Pons (tissue), 1 donor: ENCODE data around the gene CLDN17.

Experiments used
- DNase-seq: peaks from one replicate; pipeline ENCODE4 v3.0.0-alpha.2; 2016; ENCODE audit warnings: low spot score

The CLDN17 gene, protein sequence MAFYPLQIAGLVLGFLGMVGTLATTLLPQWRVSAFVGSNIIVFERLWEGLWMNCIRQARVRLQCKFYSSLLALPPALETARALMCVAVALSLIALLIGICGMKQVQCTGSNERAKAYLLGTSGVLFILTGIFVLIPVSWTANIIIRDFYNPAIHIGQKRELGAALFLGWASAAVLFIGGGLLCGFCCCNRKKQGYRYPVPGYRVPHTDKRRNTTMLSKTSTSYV

DNA sequence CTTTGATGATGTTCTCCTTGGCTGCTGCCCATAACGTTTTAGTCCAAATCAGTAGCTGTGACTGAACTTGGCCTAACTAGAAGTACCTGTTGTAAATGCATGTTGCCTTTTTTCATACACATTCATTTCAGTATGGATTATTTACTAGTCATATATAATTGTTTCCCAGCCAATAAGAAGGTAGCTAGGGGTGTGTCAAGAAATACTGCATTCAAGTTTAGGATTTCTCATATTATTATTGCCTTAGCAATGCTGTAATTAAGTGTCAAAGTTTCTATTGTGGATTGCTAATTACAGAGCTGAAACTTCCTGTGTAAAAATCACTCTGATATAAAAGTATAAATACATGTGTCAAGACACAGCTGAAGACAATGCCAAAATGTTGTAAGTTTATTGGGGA lies at the start of gene CLDN17:
Gene CLDN17, minus strand, starts transcription at position 101 of the 400 bp plus-strand sequence. CDS start 188 bp downstream, outside the sequence.
- DNase-seq: no peak

DNA sequence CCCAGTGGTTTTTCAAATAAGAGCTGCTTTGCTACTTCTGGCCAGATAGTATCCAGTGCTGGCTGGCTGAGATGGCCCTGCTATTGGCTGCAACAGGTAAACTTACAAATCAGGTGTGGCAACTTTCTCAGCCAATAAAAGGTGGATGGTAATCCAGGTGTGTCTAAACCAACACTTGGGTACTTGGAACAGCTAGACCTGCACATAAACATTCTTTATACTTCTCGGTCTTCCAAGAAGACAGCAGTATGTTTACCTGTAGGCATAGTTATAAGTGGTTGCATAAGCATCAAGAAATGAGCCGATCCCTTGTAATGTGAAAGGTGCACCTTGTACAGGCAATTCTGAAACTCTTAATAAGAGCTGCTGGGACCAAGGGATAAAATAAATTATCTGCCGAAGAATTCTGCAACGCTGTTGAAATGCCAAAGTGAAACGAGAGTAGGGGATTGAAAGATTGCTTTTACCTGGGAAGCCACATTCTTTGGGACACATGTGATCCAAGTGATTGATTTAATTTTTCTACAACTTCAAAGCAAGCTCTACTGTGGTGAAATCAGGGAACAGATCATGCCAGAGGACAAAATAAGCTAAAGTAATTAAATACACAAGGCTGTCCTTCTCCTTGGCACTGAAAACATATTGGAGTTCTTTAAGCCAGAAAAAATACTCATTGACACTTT lies 49.6 kb upstream of the CLDN17 start, which contains the start of gene CLDN8:
Gene CLDN8, minus strand, starts transcription at position 57 of the 683 bp plus-strand sequence. CDS start 172 bp downstream, outside the sequence.
- no peak for DNase-seq

DNA sequence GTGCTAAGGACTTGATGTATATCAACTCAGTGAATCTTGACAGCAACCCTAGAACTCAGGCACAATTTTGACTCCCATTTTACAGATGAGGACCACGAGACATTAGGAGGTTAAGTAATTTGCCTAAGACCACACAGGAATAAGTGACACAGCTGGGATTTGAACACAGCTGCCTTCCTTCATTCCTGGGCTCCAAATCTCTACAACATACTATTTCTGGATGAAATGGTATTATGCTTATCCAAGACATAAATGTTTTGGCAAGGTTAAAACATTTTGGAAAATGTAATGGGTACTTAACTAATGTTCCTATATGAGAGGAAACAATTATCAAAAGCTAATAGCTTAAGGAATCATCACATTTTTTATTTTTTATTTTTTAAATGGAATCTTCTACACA lies 44.5 kb upstream of the CLDN17 start:
- DNase-seq: no peak

- DNase-seq: no peak
Observed at GRCh38 chr21:30209601-30210000, 43.0 kb upstream of the CLDN17 start.

- no peak for DNase-seq
Observed at GRCh38 chr21:30207252-30207579, 40.6 kb upstream of the CLDN17 start.

DNA sequence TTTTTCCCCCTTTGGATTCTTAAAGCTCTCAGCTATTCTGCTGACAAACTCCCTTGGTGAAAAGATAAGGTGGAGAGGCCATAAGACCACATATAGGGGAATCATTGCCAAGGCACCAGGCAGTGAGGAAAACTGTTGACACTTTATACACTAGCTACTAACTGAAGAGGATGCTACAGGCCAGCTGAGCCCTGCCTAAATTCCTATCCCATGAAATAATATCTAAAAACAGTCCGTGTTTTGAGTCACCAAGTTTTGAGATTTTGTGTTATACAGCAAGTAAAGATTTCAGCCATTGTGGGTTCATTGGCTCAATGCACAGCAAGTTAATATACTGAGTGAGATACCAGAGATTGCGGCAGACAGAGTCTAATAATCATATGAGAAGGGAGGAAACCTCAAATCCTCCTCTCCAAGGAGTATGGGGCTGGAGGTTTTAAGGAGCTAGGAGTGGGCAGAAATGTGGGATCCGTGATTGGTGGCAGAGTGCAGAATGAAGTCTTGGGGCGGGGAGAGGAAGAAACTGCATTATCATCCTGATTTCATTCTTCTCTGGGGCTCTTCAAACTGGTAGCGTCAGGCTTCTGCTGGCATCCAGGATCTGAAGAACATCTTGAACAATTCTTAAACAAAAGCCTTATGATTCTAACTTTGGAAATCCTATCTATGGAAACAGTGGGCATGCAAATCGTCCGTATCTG lies 40.1 kb upstream of the CLDN17 start:
- DNase-seq: no peak

GRCh38 chr21:30200000-30200399 lies 33.4 kb upstream of the CLDN17 start:
- DNase-seq: no peak

- peak; percentile 55 for DNase-seq
Observed at GRCh38 chr21:30194701-30195299, 28.2 kb upstream of the CLDN17 start.

DNA sequence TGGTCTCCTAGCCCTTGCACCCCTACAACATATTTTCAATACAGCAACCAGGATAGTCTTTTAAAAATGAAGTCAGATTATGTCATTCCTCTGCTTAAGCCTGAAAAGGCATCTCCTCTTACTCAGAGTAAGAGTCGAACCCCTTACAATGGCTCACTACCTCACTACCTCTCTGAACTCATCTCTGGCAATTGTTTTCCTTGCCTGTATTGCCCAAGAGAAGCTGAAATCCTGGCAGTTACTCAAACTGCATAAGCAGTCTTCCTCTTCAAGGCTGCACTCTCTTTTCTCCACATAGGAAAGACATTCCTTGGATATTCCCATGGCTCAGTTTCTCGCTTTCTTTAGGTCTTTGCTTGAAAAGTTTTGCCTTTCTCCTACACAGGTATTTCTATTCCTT lies 26.6 kb upstream of the CLDN17 start:
- DNase-seq: no peak

GRCh38 chr21:30190554-30190953 lies 23.9 kb upstream of the CLDN17 start:
- no peak for DNase-seq

DNA sequence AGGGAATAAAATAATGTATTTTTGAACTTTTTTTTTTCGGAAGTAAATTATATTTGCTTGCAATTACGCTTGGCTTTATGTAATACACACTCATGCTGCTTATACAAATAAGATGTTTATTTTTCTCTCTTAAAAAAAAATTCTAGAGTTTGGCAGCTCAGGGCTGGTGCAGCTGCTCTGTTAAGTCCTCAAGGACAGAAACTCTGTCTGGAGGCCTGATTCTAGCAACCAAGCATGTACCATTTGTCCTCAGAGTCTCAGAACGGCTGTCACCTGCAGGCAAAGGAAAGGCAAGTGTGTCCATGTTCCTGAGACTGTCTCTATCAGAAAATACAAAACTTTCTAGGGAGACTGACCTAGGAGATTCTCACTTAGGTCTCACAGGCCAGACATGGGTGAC lies 23.2 kb upstream of the CLDN17 start:
- peak; percentile 7 for DNase-seq

DNA sequence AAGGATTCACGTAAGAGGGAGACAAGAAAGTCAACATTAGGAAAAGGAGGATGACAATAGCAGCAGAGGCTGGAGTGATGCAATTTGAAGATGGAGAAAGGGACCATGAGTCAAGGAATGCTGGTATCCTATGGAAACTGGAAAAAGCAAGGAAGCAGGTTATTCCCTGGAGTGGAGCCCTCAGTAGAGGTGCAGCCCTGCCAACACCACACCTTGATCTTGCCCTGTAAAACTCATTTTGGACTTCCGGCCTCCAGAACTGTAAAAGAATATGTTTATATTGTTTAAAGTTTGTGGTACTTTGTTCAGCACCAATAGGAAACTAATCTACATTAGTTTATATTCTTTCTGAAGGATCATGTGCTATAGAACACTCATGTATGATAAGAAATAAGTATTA lies 19.6 kb upstream of the CLDN17 start:
- DNase-seq: no peak

GRCh38 chr21:30168086-30168485 lies 1.5 kb upstream of the CLDN17 start:
- DNase-seq: no peak

- DNase-seq: no peak
Observed at GRCh38 chr21:30166171-30166570, 434 bp downstream of the CLDN17 start.

DNA sequence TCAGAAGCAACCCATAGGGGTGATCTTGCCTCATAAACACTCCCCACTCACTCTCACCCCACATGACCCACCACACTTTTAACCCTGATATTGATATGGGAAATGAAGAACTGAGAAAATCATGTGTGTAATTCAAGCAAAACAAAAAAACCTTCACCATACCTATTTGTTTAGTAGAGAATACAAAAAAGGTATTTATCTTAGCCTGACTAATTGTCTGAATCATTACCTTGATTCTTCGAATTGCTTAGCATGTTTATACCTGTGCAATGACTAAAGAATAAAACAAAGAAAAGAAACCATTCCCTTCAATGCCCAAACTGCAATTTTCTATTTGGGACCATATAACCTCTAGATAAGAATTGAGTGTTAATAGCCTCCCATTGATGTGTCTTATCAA lies 1.8 kb downstream of the CLDN17 start:
- no peak for DNase-seq

GRCh38 chr21:30153697-30154340 lies 12.8 kb downstream of the CLDN17 start:
- DNase-seq: no peak

GRCh38 chr21:30152792-30153191 lies 13.8 kb downstream of the CLDN17 start:
- no peak for DNase-seq

GRCh38 chr21:30148906-30149305 lies 17.7 kb downstream of the CLDN17 start:
- no peak for DNase-seq

GRCh38 chr21:30146558-30147282 lies 19.9 kb downstream of the CLDN17 start:
- no peak for DNase-seq

GRCh38 chr21:30138483-30138882 lies 28.1 kb downstream of the CLDN17 start:
- DNase-seq: no peak

DNA sequence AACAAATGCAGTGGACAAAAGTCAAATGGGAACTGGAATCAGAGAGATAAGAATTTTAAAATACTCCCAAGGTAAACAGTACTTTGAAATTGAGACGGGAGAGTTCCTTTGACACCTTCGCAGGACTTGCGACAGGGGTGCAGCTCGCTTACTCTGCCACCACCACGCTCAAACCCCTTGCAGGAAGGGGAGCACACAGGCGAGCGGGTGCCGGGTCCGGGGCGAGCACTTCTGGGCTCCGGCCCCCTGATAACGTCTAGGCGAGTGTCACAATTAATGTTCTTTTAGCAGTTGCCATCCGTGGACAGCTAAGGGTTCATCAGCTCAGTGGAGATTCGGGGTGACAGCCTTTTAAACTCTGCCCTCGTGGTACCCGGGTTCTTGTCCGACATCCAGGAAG lies 37.4 kb downstream of the CLDN17 start:
- DNase-seq: no peak

- no peak for DNase-seq
Observed at GRCh38 chr21:30126576-30126975, 40.0 kb downstream of the CLDN17 start.
